ENCODE results near the gene MSTO1.
"Not testable (repeated sequence)": the region's sequence is repeated elsewhere in the genome, so short reads cannot be mapped to it uniquely, and the experiment has no call there.

Gene MSTO1

DNA sequence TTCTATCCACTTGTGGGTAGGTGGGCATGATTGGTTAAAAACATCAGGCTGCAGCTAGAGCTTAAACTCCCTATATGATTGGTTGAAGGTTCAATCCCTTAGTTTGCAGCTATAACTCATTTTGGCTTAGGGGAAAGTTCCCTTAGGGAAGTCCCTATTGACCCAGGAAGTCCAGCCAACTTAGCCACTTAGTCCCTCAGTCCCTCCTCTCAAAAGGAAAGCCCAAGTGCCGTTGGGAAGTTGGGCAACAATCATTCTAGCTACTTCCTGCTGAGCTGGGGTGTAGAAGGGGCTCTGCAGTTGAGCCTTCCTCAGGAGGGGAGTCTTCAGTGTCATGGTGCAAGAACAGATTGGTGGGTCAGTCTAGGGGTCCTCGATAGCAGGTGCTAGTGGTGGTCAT is 12.2 kb downstream of the MSTO1 start:
- DNase-seq = no peak

DNA sequence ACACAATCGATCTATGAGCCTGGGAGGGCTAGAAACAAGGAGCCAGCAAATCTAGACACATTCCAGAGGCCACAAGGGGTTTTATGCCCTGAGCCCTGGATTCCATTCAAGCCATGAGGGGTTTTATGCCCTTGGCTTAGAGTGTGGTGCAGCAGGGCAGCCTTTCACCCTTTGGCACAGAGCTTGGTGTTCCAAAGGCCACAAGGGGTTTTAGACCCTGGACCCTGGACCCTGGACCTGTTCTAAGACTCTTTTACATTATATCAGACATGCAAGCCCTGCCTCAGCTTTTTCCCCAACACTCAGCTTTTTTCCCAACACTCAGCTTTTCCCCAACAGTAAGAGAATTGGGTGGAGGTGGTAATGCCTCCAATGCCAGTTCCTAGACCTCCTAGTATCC is 13.3 kb downstream of the MSTO1 start:
- no peak for DNase-seq

DNA sequence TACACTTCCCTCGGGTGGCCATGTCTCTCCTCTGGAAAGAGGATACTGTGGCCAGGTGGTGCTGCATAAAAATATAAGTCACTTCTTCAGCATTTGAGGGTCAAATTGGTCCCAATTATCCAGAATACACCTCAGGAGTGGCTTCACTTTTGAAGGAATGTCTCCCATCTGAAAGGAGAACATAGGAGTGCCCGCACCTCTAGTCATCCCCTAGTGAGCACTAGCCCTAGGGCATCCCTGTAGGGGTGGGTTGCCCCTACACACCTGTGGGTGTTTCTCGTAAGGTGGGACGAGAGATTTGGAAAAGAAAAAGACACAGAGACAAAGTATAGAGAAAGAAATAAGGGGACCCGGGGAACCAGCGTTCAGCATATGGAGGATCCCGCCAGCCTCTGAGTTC is 16.4 kb downstream of the MSTO1 start:
- DNase-seq = not testable (repeated sequence)

DNA sequence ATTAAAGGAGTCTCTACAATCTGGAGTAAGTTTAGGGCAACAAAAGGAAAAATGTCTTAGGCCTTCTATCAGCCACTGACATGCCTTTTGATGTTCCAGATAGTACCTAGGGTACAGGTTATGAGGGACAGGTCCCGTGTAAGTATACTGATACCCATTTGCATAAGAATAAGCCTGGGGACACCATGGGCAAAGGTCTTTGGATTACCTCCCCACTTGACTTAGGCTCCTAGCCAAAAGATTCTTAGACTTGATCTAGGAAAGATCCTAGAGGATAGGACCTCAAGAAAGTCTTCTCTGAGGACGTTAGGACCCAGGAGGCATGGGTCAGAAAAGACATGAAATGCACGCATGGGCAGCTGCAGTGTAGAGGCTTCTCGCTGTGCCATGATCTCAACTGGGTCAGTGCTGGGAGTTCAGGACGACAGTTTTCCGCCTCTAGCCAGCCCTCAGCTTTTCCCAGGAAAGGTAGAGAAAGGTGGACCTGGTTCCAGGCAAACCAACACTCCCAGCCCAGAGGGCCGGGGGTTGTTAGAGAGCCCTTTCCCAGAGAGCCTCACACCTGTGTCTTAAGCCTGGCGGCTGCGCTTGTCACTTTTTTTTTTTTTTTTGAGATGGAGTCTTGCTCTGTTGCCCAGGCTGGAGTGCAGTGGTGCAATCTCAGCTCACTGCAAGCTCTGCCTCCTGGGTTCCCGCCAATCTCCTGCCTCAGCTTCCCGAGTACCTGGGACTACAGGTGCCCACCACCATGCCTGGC is 26.6 kb downstream of the MSTO1 start:
- no peak for DNase-seq

DNA sequence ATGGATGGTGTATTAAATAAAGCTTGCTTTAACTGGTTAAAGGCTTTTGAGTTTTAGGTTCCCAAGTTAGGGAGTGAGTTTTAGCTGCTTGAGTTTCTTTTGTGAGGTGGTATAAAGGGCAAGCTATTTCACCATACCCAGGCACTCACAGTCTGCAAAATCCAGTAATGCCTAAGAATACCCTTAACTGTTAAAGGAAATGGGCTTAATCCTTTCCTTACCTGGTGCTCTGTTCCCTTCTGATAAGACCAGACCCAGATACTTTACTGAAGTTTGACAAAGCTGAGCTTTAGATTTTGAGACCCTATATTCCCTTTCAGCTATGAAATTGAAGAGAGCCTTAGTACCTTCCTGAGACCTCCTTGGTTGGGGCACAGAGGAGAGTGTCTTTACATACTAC is 30.3 kb downstream of the MSTO1 start:
- no peak for DNase-seq

DNA sequence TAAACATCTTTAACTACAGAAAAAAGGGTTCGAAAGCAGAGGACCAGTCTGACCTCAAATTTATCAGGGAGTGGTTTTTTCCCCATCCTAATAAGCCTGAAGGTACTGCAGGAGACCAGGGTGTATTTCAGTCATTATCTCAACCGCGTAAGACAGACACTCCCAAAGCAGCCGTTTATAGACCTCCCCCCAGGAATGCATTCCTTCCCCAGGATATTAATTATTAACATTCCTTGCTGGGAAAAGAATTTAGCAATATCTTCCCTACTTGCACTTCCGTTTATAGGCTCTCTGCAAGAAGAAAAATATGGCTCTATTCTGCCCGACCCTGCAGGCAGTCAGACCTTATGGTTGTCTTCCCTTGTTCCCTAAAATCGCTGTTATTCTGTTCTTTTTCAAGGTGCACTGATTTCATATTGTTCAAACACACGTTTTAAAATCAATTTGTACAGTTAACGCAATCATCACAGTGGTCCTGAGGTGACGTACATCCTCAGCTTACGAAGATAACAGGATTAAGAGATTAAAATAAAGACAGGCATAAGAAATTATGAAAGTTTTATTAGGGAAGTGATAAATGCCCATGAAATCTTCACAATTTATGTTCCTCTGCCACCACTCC is 32.7 kb downstream of the MSTO1 start:
- DNase-seq = not testable (repeated sequence)

DNA sequence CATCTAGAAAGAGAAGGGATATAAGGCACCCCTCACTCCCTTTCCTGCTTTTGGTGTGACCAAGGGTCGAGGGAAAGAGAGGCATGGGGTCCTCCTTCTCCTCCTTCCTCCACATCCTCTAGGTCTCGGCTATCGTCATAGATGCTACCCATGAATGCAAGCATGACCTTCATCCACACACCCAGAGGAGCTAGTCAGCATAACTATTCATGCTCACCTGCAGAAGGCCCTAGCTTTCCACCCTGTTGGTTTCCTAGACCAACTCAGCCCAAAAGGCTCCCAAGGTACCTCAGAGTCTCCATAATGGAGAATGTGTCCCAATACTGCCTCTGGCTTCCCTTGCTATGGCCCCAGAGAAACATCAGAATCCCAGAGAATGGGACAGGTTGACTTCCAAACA is 33.2 kb downstream of the MSTO1 start:
- DNase-seq = no peak

DNA sequence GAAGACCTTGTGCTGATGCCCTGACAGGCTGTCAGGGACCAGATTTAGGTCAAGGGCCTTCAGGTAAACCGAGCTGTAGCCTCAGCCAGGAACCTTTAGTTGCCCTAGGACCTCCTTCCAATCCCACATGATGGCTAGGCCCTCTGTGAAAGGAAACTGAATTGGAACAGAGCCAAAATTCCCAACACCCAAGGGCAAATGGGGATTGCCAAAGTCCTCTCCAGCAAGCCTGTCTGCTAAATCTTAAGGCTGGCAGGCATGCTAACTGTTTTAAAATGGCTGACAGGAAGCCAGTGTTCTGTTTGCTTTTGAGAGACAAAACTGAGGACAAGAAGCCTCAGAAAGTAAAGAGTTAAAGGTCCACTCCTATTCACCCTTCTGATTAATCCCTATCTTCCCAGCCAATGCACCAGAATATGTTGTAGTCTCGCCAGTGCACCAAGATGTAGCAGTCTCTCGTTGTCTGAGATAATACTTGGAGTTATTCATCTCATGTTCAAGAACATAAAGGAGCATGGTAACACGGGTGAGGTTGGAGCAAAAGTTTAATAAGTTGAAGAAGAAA is 35.1 kb downstream of the MSTO1 start:
- no peak for DNase-seq

DNA sequence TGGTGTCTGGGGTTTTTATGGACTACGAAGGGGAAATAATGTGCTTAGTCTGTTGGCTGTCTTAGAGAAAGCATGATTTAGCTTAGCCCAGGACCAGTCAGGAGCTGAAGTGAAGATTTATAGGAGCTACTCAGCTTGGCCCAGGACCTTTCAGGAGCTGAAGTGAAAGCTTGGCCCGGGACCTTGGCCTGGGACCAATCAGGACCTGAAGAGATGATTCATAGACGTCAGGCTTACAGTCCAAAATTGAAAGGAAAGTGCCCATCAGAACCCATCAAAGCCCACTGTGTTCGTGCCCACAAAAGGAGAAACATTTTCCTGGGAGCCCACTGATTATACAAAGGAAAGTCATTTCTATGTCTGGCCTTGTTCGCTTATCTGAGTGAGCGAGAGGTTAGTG is 35.6 kb downstream of the MSTO1 start:
- DNase-seq = no peak

DNA sequence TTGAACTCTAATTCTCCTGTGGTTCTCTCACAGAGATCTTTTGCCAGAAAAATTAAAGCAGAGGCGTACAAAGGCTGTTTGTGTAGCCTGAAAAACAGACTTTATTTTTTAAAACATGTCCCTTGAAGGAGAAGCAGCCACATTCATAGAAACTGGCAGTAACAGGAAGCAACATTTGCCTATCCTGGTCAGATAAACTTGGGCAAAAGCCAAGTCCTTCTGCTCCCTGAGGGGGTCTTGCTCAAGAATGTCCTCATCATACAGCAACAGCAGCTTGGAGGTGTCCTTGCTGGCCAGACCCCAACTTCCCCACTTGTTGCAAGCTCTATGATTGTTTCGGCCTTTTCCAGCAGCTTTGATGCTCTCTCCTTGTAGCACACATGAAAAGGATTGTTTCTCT is 36.3 kb downstream of the MSTO1 start:
- no peak for DNase-seq

DNA sequence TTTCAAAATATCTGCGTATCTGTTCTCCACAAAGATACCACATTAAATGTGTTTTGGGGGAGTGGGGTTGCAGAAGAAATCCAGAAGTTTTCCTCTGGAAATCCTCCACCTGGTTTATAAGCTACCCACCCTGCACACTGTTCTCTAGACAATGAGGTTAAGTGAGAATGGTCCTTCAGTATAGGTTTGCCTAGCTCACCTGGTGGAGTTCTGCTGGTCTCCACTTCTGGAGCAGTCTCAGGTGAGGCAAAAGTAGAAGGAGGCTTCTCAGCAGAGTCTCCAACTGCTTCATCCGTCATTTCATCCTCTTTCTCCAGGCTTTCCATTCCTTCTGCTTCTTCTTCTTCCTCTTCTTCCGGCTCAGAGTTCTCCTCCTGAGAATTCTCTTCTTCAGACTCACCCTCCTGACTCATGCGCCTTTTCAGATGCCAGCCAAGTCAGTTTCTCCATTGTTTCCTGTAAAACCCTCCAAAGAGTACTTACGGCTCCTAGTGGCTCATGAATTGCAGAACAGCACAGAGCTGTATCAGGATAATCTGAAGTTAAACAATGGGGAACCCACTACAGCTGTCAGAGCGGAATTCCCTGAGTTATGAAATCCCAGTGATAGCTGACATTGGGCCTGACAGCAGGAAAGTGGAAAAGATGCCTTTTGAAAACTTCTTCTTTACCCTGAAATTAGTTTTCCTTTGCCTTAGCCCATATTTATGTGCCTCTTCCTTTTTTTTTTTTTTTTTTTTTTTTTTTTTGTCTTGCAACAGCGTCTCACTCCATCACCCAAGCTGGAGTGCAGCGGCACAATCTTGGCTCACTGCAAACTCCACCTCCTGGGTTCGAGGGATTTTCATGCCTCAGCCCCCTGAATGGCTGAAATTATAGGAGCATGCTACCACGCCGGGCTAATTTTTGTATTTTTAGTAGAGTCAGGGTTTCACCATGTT is 38.5 kb downstream of the MSTO1 start:
- DNase-seq = no peak

DNA sequence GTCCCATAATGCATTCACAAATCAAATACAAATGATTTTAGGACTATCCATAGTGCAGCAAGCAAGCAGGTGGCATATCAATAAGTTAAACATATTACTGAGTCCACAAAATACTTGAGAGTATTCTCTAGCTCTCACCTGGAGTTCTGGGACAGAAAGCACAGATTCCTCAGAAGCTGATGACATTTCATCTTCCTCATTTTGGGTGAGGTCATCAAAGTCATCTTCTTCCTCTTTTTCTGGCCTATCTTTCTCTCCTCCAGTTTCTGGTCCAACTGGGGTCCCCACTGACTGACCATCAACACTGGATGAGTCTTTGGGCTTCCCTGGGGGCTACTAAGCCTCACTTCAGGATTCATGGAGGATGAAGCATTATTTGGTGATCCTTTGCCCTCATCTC is 39.7 kb downstream of the MSTO1 start:
- DNase-seq = no peak

DNA sequence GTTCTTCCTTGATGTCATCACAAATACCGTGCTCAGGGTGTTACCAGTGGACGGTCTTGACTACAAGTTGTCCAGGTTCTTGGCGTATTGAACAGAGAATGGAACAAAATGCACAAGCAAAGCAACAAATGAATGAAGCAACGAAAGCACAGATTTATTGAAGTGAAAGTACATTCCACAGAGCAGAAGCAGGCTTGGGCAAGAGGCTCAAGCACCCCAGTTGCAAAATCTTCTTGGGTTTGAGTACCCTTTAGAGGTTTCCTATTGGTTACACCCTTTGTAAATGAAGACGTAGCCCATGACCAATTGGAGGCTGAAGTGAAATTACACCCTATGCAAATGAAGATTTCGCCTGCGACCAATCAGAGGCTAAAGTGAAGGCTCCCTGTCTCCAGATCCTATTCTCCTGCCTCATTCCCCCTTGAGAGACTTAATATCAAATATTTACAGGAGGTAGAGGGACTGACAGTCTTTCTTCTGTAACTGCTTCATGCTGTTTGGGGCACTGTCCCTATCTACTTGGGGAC is 40.3 kb downstream of the MSTO1 start:
- DNase-seq = no peak

DNA sequence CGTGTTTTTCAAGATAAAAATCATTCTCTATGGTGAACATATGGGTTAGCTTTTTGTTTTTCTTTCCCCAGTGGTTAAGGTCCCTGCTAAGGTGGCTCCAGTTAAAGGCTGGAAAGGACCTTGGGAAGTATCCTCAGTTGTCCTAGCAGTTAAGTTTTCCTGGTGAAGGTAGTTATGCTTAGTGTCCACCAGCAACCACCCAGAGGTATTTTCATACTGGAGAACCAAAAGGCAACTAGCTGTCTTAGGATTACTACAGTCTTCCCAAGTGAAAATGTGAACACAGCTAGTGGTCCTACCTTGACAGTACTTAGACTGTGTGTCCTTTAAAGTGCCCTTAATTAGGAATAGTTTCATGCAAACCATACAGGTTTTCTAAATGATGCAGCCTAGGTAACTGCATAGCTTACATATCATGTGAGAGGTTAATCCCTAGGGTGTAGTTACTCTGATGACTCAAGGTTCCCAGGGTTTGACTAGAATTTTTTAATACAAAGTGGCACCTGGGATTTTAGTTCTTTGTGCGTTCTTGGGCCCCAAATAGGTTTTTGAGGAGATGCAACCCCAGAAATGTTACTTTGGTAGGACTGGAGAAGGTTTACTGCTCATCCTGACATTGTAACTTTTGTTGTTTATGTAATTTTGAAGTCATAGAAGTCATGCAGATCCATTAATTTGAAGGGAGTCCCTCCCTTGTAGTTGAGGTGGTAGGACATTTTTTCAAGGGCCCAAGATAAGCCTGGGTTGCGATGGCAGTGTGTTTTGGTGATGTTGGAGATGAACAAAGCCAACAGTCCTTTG is 42.0 kb downstream of the MSTO1 start:
- DNase-seq = no peak

DNA sequence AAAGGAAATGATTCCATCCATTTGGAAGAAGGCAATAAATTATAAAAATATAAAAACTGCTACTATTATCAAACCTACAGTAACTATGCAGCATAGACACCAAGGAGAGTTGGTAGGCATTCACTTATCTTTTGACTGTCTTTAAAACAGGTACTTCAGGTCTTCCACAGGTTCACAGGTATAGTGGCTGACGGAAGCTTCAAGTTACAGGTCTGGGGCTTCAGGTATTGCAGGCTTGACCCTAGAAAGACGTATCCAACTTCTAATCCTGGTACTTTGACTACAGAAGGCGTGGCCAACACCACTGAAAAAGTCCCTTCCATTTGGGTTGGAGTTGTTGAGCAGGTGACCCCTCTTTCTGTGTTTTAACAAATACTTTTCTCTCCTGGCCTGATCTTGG is 42.9 kb downstream of the MSTO1 start:
- DNase-seq = no peak

DNA sequence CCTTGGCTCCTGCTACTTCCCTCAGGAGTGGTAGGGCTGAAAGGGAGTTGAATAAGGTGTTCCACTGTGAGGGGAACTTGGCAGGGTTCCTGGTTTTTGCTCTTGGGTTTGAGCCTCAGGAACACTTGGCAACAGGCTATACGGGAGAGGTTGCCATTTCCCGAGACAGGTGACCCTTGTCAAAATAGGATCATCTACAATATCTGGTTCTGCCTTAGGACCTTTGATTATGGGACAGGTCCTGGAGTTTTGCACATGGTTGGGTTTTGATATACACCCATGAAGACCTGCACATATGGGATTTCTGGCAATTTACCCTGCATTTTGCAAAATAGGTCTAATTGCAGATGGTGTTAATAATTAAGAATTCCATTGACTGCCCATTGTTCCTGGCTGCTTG is 47.4 kb downstream of the MSTO1 start:
- no peak for DNase-seq

DNA sequence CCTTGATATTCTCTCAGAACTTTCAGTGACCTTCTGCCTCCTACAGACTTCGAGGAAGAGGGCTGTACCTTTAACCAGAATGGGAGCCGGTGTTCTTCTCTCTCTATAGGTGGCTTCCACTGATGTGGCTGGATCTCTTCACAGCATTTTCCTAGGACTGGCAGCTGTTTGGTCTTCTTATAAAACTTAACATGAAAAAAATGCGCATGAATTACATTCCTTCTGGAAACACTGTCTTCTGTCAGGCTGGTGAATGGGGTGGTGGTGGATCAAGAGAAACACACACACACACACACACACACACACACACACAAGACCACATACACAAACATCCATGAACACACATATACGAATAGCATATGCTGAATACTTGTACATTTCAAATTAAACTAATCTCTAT is 51.2 kb downstream of the MSTO1 start:
- DNase-seq = not testable (repeated sequence)
